GM10847 (cell line): ENCODE data around the gene ASTN2.

Source experiments
- POLR2A ChIP-seq: IDR thresholded peaks from 2 replicates; pipeline ENCODE4 v1.6.1; 2011; ENCODE audit not compliant: insufficient read length; ENCODE audit errors: extremely low read depth

ASTN2 gene

DNA sequence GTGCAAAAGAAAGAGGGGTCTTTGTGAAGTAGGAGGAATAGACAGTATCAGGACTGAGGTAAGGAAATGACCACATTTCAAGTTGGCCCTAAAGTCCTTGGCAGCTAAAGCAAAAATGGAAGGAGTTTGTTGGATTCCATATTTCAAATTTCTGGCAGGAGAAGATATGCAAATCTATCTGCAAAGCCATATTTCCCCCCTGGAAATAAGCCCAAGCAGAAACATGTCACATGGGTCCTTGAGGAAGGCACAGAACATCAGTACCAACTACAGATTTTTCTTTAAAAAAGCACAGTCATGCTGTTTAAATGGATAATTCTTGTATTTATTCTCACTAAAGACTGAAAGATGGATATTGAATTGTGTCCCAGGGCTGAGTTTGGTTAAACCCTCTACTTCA lies 404.8 kb downstream of the ASTN2 start:
- TF ChIP-seq POLR2A, result no peak

DNA sequence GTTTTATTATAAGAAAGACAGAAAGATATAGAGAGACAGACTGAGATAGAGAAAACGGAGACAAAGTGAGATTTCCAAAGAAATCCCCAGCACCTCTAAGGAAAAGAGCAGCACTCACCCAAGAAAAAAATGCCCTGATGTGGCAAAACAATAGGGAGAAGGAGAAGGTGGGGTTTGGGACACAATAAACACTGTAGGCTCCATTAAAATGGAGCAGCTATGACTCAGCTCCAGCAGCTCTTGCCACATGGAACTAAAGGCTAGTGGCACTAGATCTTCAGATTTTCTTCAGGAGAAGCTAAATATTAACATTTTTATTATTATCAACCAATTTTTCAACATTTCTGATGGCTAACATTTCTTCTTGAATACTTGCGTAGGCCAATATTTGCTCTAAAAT lies 406.0 kb downstream of the ASTN2 start:
- TF ChIP-seq POLR2A, result no peak

GRCh38 chr9:117008461-117008860 lies 406.4 kb downstream of the ASTN2 start:
- no peak for TF ChIP-seq POLR2A

- no peak for TF ChIP-seq POLR2A
Observed at GRCh38 chr9:117002686-117003085, 412.2 kb downstream of the ASTN2 start.

DNA sequence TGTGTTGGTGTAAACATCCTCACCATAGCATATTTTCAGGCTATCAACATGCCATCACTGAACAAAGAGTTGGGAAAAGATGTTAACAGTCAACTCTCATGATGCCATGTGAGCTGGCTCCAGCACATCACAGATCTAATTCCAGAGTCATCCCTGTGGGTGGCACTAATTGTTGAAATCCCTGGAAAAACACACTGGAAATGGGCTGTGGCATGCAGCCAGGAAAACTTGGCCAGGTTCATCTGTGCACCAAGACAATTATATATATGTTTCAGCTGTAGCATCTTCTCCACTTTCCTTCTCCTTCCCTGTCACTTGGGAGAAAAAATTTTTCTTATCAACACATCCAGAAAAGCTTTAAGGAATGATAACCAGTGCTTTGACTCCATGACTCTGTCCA lies 414.0 kb downstream of the ASTN2 start:
- no peak for TF ChIP-seq POLR2A

- no peak for TF ChIP-seq POLR2A
Observed at GRCh38 chr9:117000196-117000723, 414.6 kb downstream of the ASTN2 start.

GRCh38 chr9:116998305-116998704 lies 416.6 kb downstream of the ASTN2 start:
- no peak for TF ChIP-seq POLR2A

DNA sequence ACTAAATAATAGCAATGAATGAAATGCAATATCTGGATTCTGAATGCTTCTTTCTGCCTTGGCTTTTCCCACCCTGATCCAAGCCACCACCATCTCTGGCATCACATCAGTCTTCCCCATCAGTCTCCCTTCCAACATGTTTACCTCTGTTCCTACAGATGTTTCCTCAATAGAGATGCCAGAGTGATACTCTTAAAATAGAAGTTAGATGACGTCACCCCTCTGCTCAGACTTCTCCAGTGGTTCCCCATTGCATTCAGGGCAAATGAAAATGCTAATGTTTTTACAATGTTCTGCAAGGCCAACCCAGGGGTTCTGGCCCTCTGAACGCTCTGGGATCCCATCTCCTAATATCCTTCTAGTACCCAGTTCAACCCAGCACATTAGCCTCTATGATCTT lies 422.0 kb downstream of the ASTN2 start:
- TF ChIP-seq POLR2A, result no peak

DNA sequence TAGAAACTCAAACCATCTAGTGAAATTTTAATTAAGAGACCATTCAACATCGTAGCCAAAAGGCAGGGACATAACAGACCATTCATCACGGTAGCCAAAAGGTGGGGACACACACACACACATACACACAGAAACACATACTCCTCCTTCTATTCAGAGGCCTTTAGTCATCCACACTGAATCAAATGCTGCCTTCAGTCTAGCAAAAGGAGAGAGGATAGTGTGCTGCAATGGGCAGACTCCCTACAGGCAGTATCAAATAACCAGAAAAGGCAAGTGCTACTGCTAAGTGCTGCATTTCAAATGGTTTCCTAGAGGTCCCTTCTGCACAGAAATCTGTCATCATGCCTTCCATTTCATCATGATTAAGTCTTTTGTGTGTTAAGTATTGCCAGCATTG lies 423.8 kb downstream of the ASTN2 start:
- TF ChIP-seq POLR2A, result no peak

DNA sequence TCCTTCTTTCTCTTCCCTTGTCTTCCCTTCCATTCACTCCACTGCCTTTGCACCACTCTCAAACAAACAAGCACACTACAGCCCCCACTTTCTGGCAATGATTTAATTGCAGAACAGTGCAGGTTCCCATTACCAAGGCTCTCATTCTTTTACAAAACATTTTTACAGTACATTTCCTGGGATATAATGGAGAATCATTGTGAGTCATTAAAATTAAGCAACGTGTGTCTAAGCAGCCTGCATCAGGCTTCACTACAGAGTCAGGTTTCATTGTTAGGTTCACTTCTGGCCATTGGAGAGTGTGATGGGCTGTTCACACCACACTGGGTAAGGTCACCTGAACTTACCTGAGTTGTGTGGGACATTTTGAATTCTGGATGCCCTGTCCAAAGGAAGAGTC lies 424.3 kb downstream of the ASTN2 start:
- no peak for TF ChIP-seq POLR2A

DNA sequence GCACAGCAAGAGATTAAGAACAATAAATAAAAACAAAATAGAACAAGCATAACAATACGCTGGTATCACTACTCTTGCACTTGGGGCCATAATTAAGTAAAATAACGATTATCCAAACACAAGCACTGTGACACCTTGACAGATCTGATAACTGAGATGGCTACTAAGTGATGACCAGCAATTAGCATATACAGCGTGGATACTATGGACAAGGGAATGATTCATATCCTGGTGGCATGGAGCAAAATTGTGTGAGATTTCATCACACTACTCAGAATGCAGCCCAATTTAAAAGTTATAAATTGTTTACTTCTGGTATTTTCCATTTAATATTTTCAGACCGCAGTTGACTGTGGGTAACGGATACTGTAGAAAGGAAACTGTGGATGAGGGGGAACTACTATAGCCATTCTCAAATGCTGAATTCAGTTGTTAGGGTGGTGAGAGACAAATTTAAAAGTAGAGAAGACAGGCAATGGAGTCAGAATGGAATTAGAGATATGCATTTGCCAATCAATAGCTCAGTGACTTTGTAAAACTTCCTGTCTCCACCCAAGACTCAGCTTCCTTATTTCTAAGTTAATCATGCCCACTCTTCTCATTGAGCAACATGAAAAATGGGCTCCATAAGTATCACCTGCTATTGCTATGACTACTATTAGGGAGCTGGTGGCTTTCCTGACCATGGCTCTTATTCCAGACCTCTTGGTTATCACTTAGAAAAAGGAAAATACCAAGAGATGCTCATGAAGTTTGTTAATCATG lies 427.0 kb downstream of the ASTN2 start:
- TF ChIP-seq POLR2A, result no peak

- TF ChIP-seq POLR2A, result no peak
Observed at GRCh38 chr9:116986015-116986414, 428.8 kb downstream of the ASTN2 start.

- TF ChIP-seq POLR2A, result no peak
Observed at GRCh38 chr9:116985596-116985995, 429.3 kb downstream of the ASTN2 start.

GRCh38 chr9:116984111-116984510 lies 430.7 kb downstream of the ASTN2 start:
- no peak for TF ChIP-seq POLR2A

DNA sequence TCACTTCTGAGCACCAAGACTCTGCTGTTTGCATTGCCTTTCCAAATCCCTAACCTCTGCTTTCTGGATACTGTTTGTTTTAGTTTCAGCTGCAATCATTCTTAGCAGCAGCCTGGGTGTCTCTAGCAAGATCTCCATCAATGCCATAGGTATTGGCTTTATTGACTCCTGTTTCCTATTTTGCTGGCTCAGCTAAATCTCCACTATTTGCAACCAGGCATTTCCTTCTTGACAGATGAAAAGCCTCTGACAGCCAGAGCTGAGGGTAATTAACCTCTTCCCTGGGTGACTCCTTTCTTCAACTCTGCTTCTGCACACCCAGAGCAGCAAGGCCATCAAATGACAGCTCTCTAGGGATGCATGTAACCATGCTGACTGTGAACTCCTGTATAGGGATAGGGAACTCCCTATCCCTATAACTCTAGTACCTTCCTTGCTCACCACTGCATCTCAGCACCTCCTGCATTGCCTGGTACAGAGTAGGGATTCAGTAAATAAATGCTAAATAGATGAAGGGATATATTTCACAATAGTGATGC lies 434.2 kb downstream of the ASTN2 start:
- no peak for TF ChIP-seq POLR2A

GRCh38 chr9:116979456-116979855 lies 435.4 kb downstream of the ASTN2 start:
- no peak for TF ChIP-seq POLR2A

DNA sequence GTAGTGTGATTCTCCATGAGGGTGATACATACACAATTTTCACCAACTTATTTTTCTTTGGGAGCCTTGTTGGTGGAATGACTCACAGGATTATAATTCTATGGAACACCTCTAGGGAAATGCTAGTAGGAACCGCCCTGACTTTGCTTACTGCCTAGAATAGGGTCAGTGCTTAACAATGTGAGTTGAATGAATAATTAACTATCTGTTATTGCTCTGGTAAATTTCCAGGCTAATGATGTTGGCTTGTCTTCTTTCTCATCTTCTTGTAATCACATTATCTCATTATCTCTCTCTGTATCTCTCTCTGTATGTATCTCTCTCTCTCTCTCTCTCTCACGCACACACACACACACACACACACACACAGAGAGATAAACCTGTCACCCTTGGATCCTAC lies 436.7 kb downstream of the ASTN2 start:
- no peak for TF ChIP-seq POLR2A
